Measurements from ENCODE around the gene ZBP1. TPM values are rescaled to one million over a fixed set of nuclear protein-coding genes. Genes with fewer than 3 reads are reported as not detected.

ZBP1 gene
- total RNA-seq, 4 donors from 2014 or later, result 0.19 TPM; not detected in 3

DNA sequence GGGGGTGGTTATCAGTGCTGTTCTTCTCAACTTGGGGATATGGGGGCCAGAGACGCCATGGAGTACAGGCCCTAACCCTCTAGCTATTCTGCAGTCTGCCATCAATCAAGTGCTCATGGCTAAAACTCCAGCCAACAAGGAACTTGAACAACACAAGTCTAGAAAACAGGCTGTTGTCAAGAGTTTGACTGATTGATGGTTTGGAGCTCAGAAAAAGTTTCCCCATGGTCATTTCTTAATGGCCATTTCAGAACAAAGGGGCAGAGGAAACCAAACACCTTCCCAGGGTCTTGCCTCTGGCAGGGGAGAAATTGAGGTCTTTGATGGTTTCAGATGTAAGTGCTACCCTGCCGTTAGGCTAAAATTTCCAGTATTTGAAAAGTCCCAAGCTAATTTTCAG is 44.2 kb downstream of the ZBP1 start:
- TF ChIP-seq CTCF (IDR thresholded peaks at IDR 0.05), result no peak
- DNase-seq (ENCODE audit: low spot score in 2 of 2), result no peak
- WGBS, 2 donors, result 68 to 77% methylated on average over 2 of the region's 2 CpGs
- intact Hi-C loops (cut with DNase I; ENCODE audit: low total_unique reads), result no loop called here
- H3K4me3 ChIP-seq (ENCODE audit: low read depth, poor library complexity, severe bottlenecking), result no peak overlapping the region

DNA sequence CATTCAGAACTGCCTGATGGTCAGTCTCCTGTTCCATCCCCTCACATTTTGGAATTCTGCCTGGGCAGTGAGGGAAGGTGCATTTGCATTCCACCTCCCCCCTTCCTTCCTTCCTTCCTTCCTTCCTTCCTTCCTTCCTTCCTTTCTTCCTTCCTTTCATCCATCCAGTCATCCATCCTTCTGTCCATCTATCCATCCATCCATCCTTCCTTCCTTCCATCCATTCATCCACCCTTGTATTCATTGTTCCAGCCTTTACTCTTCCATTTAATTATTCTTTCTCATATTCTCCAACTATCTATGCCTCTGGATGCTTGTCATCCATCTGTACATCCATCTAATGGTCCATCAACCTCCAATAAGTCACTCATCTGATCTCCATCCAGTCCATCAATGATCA is 45.3 kb downstream of the ZBP1 start:
- intact Hi-C loops (cut with DNase I; ENCODE audit: low total_unique reads), result no loop called here
- TF ChIP-seq CTCF (IDR thresholded peaks at IDR 0.05) (no peak), POLR2A (IDR thresholded peaks at IDR 0.05) (no peak)
- DNase-seq (ENCODE audit: low spot score in 2 of 2), result no peak
- no peak overlapping the region for H3K4me3 ChIP-seq (ENCODE audit: low read depth, poor library complexity, severe bottlenecking)

- TF ChIP-seq CTCF (IDR thresholded peaks at IDR 0.05), result no peak
- no peak for TF ChIP-seq POLR2A (IDR thresholded peaks at IDR 0.05)
- no peak overlapping the region for H3K4me3 ChIP-seq (ENCODE audit: low read depth, poor library complexity, severe bottlenecking)
- WGBS, 2 donors, result 59 to 71% methylated on average over 5 of the region's 5 CpGs
- no peak for DNase-seq (ENCODE audit: low spot score in 2 of 2)
- intact Hi-C loops (cut with DNase I; ENCODE audit: low total_unique reads), result no loop called here
Observed at GRCh38 chr20:57573894-57574293, 46.3 kb downstream of the ZBP1 start.

GRCh38 chr20:57573242-57573641 is 47.0 kb downstream of the ZBP1 start:
- no peak for TF ChIP-seq CTCF (IDR thresholded peaks at IDR 0.05)
- no peak for TF ChIP-seq POLR2A (IDR thresholded peaks at IDR 0.05)
- H3K4me3 ChIP-seq (ENCODE audit: low read depth, poor library complexity, severe bottlenecking), result no peak overlapping the region
- intact Hi-C loops (cut with DNase I; ENCODE audit: low total_unique reads), result no loop called here

GRCh38 chr20:57571782-57572416 is 48.3 kb downstream of the ZBP1 start:
- H3K4me3 ChIP-seq (ENCODE audit: low read depth, poor library complexity, severe bottlenecking), result no peak overlapping the region

More at GRCh38 chr20:57573242-57573641, 47.0 kb downstream of the ZBP1 start:
- no peak for DNase-seq (ENCODE audit: low spot score in 2 of 2)
- 35 to 45% methylated on average over 12 of the region's 12 CpGs for WGBS, 2 donors

More at GRCh38 chr20:57571782-57572416, 48.3 kb downstream of the ZBP1 start:
- 86 to 88% methylated on average over 3 of the region's 3 CpGs for WGBS, 2 donors
- intact Hi-C loops (cut with DNase I; ENCODE audit: low total_unique reads), result no loop called here
- DNase-seq (ENCODE audit: low spot score in 2 of 2), result no peak
- TF ChIP-seq POLR2A (IDR thresholded peaks at IDR 0.05), result no peak
- no peak for TF ChIP-seq CTCF (IDR thresholded peaks at IDR 0.05)
